Measurements from ENCODE around the gene FUBP3. TPM values are rescaled to one million over a fixed set of nuclear protein-coding genes. Genes with fewer than 3 reads are reported as not detected.

FUBP3 gene
- total RNA-seq, 1 donor from 2014 or later, result 22.6 TPM

GRCh38 chr9:130667120-130667435, 87.7 kb downstream of the FUBP3 start:
- H3K4me1 ChIP-seq, result peaks cover 46% of the 10 kb centered on the region
- DNase-seq, result no peak

GRCh38 chr9:130668196-130668595, 88.8 kb downstream of the FUBP3 start:
- no peaks in the 10 kb centered on the region for H3K9me3 ChIP-seq (replicated peaks)
- no peak overlapping the region for H3K27ac ChIP-seq (replicated peaks)
- no peak for TF ChIP-seq CTCF (IDR thresholded peaks at IDR 0.05; ENCODE audit: borderline replicate concordance)
- no peak for DNase-seq
- intact Hi-C loops (cut with micrococcal nuclease), result no loop called here
- peaks cover 64% of the 10 kb centered on the region for H3K27me3 ChIP-seq (ENCODE audit: low read depth)
- H3K4me3 ChIP-seq, result no peak overlapping the region
- H3K36me3 ChIP-seq, result no peaks in the 10 kb centered on the region
- H3K4me1 ChIP-seq, result peaks cover 35% of the 10 kb centered on the region

More at GRCh38 chr9:130667120-130667435, 87.7 kb downstream of the FUBP3 start:
- H3K9me3 ChIP-seq (replicated peaks), result no peaks in the 10 kb centered on the region
- no peak for TF ChIP-seq CTCF (IDR thresholded peaks at IDR 0.05; ENCODE audit: borderline replicate concordance)
- H3K27ac ChIP-seq (replicated peaks), result no peak overlapping the region
- intact Hi-C loops (cut with micrococcal nuclease), result no loop called here
- H3K36me3 ChIP-seq, result no peaks in the 10 kb centered on the region
- peaks cover 75% of the 10 kb centered on the region for H3K27me3 ChIP-seq (ENCODE audit: low read depth)
- no peak overlapping the region for H3K4me3 ChIP-seq

DNA sequence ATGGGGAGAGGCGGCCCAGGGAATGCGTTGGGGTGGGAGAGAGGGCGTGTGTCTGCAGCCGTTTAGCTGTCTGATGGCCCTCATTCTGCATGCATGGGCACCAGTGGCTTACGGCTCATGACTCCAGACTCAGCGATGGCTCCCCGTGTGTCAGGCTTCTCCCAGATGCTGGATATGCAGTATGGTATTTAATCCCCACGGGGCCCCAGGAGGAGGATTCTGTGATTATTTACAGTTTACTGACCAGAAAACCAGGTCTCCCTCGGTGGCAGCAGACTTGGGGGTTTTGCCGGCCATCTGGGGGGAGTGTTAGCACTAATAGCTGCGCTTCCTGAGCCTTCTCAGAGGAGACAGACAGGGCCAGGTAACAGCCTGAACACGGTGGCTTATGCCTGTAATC, 89.3 kb downstream of the FUBP3 start:
- Histone ChIP-seq H3K9me3 (replicated peaks) (no peaks in the 10 kb centered on the region), H3K4me1 (peaks cover 30% of the 10 kb centered on the region), H3K4me3 (no peak overlapping the region), H3K27me3 (ENCODE audit: low read depth) (peaks cover 59% of the 10 kb centered on the region), H3K36me3 (no peaks in the 10 kb centered on the region), H3K27ac (replicated peaks) (no peak overlapping the region)
- no peak for DNase-seq
- no peak for TF ChIP-seq CTCF (IDR thresholded peaks at IDR 0.05; ENCODE audit: borderline replicate concordance)
- intact Hi-C loops (cut with micrococcal nuclease), result no loop called here

DNA sequence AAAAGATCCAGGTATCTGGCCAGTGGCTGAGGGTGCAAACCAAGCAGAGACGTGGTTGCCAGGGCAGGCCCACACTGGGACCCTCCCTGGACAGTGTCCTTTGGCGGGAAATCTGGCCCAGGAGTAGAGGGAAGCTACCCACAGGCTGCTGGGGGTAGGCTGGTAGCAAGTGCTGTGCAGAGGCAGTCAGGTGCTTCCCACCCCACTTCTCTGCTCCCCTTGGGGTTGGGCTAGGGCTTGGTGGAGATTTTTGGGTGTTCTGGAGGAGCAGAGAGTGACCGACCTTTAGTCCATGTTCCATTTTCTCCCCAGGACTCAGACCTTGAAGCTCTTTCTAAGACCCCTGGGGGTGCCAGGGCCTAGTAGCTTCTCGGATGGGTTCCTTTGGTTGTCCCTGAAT, 90.6 kb downstream of the FUBP3 start:
- intact Hi-C loops (cut with micrococcal nuclease), result no loop called here
- H3K4me3 ChIP-seq, result no peak overlapping the region
- DNase-seq, result no peak

DNA sequence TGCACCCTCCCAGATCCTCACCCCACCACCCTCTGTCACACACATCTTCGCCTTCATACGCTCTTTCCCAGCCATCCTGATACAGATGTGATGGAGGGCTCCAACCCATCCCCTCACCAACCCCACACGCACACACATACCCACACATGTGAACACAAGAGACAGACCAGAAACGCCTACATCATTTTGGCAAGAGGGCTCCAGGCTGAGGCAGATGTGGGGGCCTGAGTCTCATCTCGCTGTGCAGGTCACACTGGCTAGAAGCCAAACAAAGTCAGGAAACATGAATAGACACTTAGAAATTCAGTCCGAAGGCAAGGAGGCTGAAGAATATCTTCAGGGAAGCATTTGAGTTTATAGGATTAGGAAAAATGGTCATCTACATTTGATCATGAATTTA, 91.3 kb downstream of the FUBP3 start:
- Histone ChIP-seq H3K27ac (replicated peaks) (no peak overlapping the region), H3K4me3 (no peak overlapping the region), H3K36me3 (no peaks in the 10 kb centered on the region), H3K27me3 (ENCODE audit: low read depth) (peaks cover 39% of the 10 kb centered on the region), H3K9me3 (replicated peaks) (no peaks in the 10 kb centered on the region), H3K4me1 (peaks cover 10% of the 10 kb centered on the region)
- intact Hi-C loops (cut with micrococcal nuclease), result no loop called here
- TF ChIP-seq CTCF (IDR thresholded peaks at IDR 0.05; ENCODE audit: borderline replicate concordance), result no peak
- DNase-seq, result no peak

More for the DNA sequence above, 90.6 kb downstream of the FUBP3 start:
- peaks cover 17% of the 10 kb centered on the region for H3K4me1 ChIP-seq
- H3K27ac ChIP-seq (replicated peaks), result no peak overlapping the region
- TF ChIP-seq CTCF (IDR thresholded peaks at IDR 0.05; ENCODE audit: borderline replicate concordance), result no peak
- no peaks in the 10 kb centered on the region for H3K9me3 ChIP-seq (replicated peaks)
- H3K36me3 ChIP-seq, result no peaks in the 10 kb centered on the region
- H3K27me3 ChIP-seq (ENCODE audit: low read depth), result peaks cover 46% of the 10 kb centered on the region

DNA sequence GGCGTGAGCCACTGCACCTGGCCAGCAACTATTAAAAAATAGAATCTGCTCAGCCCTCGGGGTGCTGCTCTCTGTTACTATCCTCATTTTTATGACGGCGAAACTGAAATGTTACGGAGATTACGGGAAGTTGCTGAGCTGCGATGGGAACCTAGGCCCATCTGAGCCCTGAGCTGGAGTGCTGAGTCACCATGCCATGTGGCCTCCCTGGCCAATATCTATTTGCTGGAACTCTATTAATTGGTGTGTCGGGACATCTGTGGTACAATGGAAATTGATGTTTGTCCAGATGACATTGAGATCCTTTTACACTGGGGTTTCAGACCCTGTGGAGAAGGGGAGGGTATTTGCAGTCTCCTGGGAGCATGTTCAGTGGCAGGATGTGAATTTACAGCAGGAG, 93.1 kb downstream of the FUBP3 start:
- no peak overlapping the region for H3K27ac ChIP-seq (replicated peaks)
- no peaks in the 10 kb centered on the region for H3K9me3 ChIP-seq (replicated peaks)
- H3K4me1 ChIP-seq, result no peaks in the 10 kb centered on the region
- no peaks in the 10 kb centered on the region for H3K36me3 ChIP-seq
- intact Hi-C loops (cut with micrococcal nuclease), result no loop called here
- DNase-seq, result no peak
- no peak for TF ChIP-seq CTCF (IDR thresholded peaks at IDR 0.05; ENCODE audit: borderline replicate concordance)
- no peak overlapping the region for H3K4me3 ChIP-seq
- H3K27me3 ChIP-seq (ENCODE audit: low read depth), result peaks cover 21% of the 10 kb centered on the region
